DND-41 (cell line): Measurements from ENCODE around the gene CLEC14A.

Source experiments
- CTCF ChIP-seq: IDR thresholded peaks from 2 replicates; pipeline ENCODE4 v1.5.1; 2012; ENCODE audit warnings: borderline replicate concordance, low read length, moderate library complexity, mild to moderate bottlenecking; ENCODE audit not compliant: poor library complexity, severe bottlenecking; ENCODE audit errors: extremely low read depth
- EZH2 ChIP-seq: IDR thresholded peaks from 3 replicates; pipeline ENCODE4 v1.6.1; 2012; ENCODE audit warnings: borderline replicate concordance, low read depth, mild to moderate bottlenecking, moderate library complexity, low read length, inconsistent platforms; ENCODE audit not compliant: severe bottlenecking

GRCh38 chr14:38226366-38226765 lies 29.5 kb downstream of the CLEC14A start:
- TF ChIP-seq CTCF (no peak), EZH2 (no peak)
